ENCODE data around the gene MMP15.

Gene MMP15

DNA sequence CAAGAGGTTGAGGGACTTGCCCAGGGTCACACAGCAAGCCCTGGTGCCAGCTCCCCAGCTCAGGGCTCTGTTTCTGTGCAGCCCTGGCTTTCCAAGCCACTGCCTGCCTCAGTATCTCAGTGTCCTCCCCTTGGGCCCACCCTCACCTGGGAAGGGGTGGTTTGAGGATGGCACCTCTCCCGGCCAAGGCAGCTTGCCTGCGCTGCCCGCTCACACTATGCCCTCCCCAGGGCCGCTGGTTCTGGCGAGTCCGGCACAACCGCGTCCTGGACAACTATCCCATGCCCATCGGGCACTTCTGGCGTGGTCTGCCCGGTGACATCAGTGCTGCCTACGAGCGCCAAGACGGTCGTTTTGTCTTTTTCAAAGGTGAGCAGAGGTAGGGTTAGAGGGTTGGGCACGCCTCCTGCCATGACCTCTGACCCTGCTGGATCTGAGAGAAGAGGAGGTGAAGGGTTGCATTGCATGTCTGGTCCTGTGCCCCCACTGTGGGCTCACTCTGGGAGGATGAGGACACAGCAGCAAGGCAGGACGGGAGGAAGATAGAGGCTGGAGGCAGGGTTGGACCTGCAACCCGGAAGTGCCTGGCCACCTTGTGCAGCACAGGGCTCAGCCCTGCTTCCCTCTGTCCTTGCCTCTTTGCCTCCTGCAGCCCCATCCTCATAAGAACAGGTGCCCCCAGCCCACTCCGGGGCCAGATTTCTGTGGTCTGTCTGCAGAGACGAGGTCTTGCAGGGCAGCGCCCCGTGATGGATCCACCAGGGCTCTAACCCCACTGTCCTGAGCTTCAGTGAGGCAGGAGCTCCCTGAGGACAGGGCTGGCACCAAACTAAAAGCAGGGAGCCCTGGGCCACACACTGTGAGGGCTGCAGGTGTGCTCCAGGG, 16.7 kb downstream of the MMP15 start:
- H3K4me3 Mint-ChIP-seq, result no peak overlapping the region
- no peaks in the 10 kb centered on the region for H3K36me3 Mint-ChIP-seq
- H3K9me3 Mint-ChIP-seq, result no peaks in the 10 kb centered on the region
- no peaks in the 10 kb centered on the region for H3K27me3 Mint-ChIP-seq
- no peaks in the 10 kb centered on the region for H3K4me1 Mint-ChIP-seq
- DNase-seq, result no peak
- no peak for ATAC-seq (replicated peaks)
- no peak overlapping the region for H3K27ac Mint-ChIP-seq

DNA sequence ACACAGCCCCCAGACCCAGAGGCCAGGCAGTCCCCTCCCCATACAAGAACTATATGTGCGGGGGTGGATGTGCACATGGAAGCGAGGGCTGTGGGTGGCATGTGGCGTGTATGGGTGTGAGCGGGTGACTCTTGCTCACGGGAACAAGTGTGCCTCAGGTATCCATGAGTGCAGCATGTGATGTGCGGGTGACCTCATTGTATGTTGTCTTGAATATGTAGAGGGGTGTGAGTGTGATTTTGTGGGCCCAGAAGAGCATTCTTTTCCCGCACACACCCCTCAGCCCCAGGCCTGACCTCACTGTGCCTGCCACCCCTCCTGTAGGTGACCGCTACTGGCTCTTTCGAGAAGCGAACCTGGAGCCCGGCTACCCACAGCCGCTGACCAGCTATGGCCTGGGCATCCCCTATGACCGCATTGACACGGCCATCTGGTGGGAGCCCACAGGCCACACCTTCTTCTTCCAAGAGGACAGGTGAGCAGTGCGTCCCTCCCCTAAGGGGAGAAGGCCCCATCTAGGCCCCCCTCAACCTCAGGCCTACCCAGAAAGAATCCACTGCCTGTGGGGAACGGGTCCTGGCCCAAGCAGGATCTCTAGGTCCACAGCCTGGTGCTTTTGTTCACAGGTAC, 17.4 kb downstream of the MMP15 start:
- no peaks in the 10 kb centered on the region for H3K27me3 Mint-ChIP-seq
- no peaks in the 10 kb centered on the region for H3K4me1 Mint-ChIP-seq
- no peak for ATAC-seq (replicated peaks)
- no peaks in the 10 kb centered on the region for H3K36me3 Mint-ChIP-seq
- no peak overlapping the region for H3K27ac Mint-ChIP-seq
- H3K9me3 Mint-ChIP-seq, result no peaks in the 10 kb centered on the region
- H3K4me3 Mint-ChIP-seq, result no peak overlapping the region
- no peak for DNase-seq

DNA sequence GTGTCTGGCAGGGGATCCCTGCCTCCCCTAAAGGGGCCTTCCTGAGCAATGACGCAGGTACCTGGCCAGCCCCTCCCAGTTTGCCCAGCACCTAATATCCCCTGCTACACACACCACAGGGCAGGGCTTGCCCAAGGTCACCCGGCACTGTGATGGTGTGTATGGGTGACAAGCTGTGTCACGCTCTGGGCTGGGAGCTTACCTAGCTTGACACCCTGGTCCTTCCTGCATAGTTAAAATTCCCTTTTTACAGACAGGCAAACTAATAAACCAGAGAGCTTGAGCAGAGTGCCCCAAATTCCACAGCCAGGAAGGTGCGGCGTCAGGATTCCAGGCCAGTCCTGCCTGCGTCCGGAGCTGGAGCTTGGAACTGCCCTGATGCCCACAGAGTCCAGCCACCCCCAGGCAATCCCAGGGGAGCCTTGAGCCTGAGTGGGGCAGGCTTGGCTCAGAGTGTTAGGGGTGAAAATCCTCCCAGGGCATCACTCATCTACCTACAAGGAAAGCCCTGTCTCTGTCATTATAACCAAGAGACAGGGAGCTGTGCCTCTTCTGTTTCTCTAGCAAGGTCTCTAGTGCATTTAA, 18.1 kb downstream of the MMP15 start:
- H3K27me3 Mint-ChIP-seq, result no peaks in the 10 kb centered on the region
- DNase-seq, result no peak
- no peak overlapping the region for H3K27ac Mint-ChIP-seq
- no peaks in the 10 kb centered on the region for H3K9me3 Mint-ChIP-seq
- H3K4me3 Mint-ChIP-seq, result no peak overlapping the region
- H3K4me1 Mint-ChIP-seq, result no peaks in the 10 kb centered on the region
- no peaks in the 10 kb centered on the region for H3K36me3 Mint-ChIP-seq
- ATAC-seq (replicated peaks), result no peak

DNA sequence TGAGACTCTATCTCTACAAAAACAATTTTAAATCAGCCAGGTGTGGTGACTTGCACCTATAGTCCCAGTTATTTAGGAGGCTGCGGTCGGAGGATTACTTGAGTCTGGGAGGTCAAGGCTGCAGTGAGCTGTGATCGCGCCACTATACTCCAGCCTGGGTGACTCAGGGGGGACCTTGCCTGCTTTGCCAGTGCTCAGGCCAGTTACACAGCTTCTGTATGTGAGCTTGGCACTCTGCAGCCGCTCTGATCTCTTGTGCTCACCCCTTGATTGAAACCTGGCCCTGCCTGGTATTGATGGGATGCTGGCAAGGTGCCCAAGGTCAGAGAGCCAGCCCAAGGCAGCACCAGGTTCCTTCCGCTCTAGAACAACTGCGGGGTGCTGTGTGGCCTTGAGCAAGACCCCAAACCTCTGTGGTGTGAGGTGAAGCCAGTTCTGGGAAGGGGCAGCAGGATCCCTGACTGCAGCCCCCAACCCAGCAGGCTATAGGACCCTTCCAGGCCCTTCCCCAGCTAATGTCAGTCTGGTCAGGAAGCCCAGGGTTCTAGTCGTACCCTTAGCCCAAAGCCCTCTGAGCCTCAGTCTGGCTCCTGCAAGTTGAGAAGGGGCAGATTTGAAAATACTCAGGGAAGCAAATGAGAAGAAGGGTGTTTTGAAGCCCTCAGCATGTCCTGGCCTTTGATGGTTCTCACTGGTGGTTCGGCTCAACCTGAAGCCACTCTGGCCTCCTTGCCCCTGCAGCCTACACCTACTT, 18.9 kb downstream of the MMP15 start:
- no peaks in the 10 kb centered on the region for H3K36me3 Mint-ChIP-seq
- H3K9me3 Mint-ChIP-seq, result no peaks in the 10 kb centered on the region
- DNase-seq (no peak), ATAC-seq (replicated peaks) (no peak)
- no peak overlapping the region for H3K27ac Mint-ChIP-seq
- no peak overlapping the region for H3K4me3 Mint-ChIP-seq
- H3K27me3 Mint-ChIP-seq, result peaks cover 0 to 3% of the 10 kb centered on the region in 2 donors
- no peaks in the 10 kb centered on the region for H3K4me1 Mint-ChIP-seq

DNA sequence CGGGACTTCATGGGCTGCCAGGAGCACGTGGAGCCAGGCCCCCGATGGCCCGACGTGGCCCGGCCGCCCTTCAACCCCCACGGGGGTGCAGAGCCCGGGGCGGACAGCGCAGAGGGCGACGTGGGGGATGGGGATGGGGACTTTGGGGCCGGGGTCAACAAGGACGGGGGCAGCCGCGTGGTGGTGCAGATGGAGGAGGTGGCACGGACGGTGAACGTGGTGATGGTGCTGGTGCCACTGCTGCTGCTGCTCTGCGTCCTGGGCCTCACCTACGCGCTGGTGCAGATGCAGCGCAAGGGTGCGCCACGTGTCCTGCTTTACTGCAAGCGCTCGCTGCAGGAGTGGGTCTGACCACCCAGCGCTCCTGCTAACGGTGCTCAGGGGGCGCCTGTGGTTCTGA, 19.5 kb downstream of the MMP15 start:
- no peaks in the 10 kb centered on the region for H3K4me1 Mint-ChIP-seq
- H3K36me3 Mint-ChIP-seq, result no peaks in the 10 kb centered on the region
- H3K27ac Mint-ChIP-seq, result no peak overlapping the region
- H3K27me3 Mint-ChIP-seq, result peaks cover 0 to 4% of the 10 kb centered on the region in 2 donors
- no peaks in the 10 kb centered on the region for H3K9me3 Mint-ChIP-seq
- no peak overlapping the region for H3K4me3 Mint-ChIP-seq
- ATAC-seq (replicated peaks) (no peak), DNase-seq (no peak)

DNA sequence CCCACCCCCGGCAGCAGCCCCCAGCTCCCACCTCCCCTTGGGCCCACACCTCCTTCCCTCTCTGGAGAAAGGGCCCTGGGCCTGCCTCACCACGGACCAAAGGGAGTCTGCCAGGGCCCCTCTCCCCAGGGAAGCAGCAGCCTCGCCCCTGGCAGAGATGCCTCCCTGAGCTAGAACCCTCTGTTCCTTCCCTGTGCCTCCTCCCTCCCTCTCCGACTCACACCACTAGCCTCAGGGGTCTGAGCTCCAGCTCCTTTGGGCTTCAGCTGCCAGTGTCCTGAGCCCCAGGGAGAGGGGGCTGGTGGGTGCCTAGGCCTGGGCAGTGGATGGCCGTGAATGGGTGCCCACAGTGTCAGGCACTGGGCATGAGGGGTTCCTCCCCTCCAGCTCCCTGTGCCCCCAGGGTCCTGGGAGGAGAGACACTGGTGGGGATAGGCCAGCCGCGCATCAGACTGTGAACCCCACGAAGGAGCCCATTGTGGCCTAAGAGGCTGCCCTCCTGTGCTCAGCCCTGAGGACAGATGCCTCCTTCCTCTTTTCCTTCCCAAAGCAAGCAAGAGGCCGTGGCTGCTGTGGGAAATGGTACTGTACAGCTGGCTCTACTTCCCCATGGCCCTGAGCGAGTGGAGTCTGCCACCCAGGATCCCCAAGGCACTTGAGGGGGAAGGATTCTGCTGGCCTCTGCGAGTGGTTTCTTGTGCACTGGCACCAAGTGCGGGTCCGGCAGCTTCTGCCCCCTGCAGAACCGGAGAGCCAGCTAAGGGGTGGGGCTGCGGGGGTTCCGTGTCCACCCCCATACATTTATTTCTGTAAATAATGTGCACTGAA, 20.7 kb downstream of the MMP15 start:
- no peak for ATAC-seq (replicated peaks)
- DNase-seq, result no peak
- peaks cover 4 to 11% of the 10 kb centered on the region in 2 donors for H3K27me3 Mint-ChIP-seq

DNA sequence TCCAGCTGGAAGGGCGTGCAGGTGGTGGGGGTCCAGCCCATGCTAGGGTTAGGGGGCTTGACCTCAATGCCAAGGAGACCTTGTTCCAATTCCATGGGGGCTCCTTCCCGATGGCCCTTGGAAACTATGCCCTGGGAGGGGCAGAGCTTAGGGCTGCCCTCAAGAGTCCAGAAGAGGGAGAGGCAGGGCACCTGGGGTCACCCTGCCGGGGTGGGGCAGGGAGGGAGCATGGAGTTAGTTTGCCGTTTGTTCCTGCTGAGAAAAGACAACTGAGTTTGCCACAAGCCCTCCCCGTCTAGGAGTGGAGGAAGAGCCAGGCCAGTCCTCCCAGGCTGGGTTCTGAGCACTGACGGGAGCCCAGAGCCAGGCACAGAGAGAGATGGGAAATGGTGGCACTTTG, 21.4 kb downstream of the MMP15 start:
- H3K36me3 Mint-ChIP-seq, result no peaks in the 10 kb centered on the region
- DNase-seq, result no peak

More for the DNA sequence above, 20.7 kb downstream of the MMP15 start:
- Mint-ChIP-seq H3K4me1 (no peaks in the 10 kb centered on the region), H3K27ac (no peak overlapping the region), H3K4me3 (no peak overlapping the region), H3K36me3 (no peaks in the 10 kb centered on the region), H3K9me3 (peaks cover 0 to 3% of the 10 kb centered on the region in 2 donors)

DNA sequence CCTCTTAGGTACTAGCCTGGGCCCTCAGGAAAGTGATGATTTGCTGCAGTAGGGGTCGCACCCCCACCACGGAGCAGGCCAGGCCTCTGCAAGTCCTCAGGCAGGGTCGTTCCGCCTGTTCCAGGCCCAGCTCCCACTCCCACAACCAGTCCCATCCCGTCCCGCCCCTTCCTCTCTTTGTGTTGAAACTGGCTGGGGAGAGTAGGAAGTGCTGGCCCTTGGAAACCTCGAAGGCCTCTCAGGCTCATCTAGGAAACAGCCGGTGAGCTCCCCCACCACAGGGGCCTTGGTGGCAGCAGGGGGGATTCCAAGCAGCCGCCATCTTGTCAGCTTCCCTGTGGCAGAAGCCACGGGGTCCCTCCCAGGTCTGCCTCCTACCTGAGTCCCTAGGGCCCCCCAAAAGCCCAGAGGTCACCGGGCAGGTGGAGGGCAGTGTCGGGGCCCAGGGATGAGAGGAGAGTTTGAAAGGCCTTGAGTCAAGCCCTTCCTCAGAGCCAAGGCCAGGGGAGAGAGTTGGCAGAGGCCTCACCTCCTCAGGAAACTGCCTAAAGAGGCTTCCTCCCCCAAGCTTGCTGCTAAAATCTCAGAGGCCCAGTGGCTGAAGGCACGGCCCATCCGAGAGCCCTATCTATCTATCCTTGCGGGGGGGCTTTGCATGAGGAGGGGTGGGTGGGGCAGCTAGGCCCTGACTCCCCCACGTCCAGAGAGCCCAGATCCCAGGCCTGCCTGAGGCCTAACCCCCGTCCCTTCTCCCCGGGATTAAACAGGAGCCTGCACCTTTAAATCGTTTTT, 22.2 kb downstream of the MMP15 start:
- H3K4me3 Mint-ChIP-seq, result no peak overlapping the region
- DNase-seq, result no peak
- H3K27ac Mint-ChIP-seq, result no peak overlapping the region
- peaks cover 0 to 3% of the 10 kb centered on the region in 2 donors for H3K9me3 Mint-ChIP-seq
- ATAC-seq (replicated peaks), result no peak
- H3K4me1 Mint-ChIP-seq, result no peaks in the 10 kb centered on the region
- no peaks in the 10 kb centered on the region for H3K36me3 Mint-ChIP-seq
- H3K27me3 Mint-ChIP-seq, result peaks cover 7 to 12% of the 10 kb centered on the region in 2 donors

More for the DNA sequence above, 21.4 kb downstream of the MMP15 start:
- no peak for ATAC-seq (replicated peaks)
- peaks cover 7 to 12% of the 10 kb centered on the region in 2 donors for H3K27me3 Mint-ChIP-seq
- no peak overlapping the region for H3K4me3 Mint-ChIP-seq
- H3K4me1 Mint-ChIP-seq, result no peaks in the 10 kb centered on the region
- no peak overlapping the region for H3K27ac Mint-ChIP-seq
- peaks cover 0 to 3% of the 10 kb centered on the region in 2 donors for H3K9me3 Mint-ChIP-seq

DNA sequence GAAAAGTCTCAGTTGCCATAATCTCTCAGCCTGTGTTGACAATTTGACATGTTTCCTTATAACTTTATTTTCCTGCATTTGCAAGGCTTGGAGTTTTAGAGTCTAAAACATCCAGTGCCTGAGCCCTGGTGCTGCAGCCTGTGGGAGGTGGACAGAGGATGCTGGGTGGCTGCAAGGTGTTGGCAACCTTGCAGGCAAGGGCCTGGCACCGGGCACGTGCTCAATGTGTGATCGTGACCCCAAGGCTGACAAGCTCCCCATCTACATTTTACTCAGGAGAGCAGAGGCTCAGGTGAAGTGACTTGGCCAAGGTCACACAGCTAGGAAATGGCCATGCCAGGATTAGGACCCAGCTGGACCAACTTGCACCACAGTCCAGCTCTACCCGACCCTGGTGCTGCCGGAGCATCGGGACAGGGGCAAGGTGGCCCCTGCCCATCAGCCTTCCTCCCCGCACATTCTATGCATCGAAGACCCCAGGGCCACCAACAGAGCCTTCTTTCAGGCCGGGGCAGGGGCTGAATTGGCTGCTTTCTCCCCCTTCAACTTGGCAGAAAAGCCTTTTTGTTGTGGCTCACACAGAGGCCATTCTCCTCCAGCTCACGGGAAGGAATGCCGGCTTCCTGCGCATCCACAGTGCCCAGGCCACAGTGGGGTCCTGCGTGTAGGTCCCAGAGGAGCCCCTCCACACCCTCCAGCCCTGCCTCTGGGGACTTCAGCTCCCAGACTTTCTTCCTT, 23.1 kb downstream of the MMP15 start:
- no peaks in the 10 kb centered on the region for H3K36me3 Mint-ChIP-seq

DNA sequence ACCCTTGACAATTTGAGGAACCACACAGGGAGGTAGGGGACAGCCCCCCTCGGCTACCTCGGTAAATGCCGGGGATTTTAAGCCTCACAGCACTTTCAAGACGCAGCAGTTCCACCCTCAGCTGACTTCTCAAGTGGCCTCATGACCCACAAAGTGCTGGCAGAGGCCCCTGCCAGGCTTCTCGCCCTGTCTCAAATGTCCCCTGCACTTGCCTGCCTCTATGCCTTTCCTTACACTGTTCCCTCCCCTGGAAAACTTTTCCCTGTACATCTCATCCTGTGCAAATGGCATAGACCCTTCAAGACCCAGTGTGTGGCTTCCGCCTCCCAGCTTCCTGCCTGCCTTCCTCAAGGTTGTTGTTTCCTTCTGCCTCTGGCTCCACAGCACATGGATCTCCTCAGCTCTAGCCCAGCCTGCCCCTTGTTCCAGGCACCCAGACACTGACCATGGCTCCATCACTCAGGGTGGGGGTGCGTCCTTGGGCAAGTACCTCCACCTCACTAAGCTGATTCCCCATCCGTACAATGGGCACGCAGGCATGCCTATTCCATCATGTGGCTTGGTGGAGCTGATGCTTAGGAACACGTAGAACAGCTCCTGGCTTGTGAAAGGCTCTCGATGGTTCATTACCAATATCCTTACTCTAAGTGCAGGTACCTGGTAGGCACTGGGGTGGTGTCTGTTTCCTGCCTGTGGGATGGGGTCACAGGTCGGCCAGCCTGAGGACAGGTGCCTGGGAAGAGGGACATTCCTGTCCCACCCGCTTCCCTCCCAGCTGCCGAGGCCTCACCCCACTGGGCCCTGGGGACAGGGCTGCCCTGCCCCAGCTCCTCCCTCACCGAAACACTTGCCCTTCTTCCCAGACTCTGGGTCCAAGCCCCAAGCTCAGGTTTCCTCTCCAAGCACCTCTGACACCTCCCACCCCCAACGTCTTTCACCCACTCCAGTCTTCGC, 24.0 kb downstream of the MMP15 start:
- Mint-ChIP-seq H3K4me1 (no peaks in the 10 kb centered on the region), H3K4me3 (no peak overlapping the region), H3K27me3 (peaks cover 7 to 12% of the 10 kb centered on the region in 2 donors), H3K9me3 (peaks cover 0 to 3% of the 10 kb centered on the region in 2 donors), H3K27ac (no peak overlapping the region), H3K36me3 (no peaks in the 10 kb centered on the region)
- DNase-seq (no peak), ATAC-seq (replicated peaks) (no peak)

More for the DNA sequence above, 23.1 kb downstream of the MMP15 start:
- no peak for DNase-seq
- peaks cover 7 to 12% of the 10 kb centered on the region in 2 donors for H3K27me3 Mint-ChIP-seq
- no peak overlapping the region for H3K4me3 Mint-ChIP-seq
- ATAC-seq (replicated peaks), result no peak
- H3K9me3 Mint-ChIP-seq, result peaks cover 0 to 3% of the 10 kb centered on the region in 2 donors
- H3K27ac Mint-ChIP-seq, result no peak overlapping the region
- no peaks in the 10 kb centered on the region for H3K4me1 Mint-ChIP-seq

DNA sequence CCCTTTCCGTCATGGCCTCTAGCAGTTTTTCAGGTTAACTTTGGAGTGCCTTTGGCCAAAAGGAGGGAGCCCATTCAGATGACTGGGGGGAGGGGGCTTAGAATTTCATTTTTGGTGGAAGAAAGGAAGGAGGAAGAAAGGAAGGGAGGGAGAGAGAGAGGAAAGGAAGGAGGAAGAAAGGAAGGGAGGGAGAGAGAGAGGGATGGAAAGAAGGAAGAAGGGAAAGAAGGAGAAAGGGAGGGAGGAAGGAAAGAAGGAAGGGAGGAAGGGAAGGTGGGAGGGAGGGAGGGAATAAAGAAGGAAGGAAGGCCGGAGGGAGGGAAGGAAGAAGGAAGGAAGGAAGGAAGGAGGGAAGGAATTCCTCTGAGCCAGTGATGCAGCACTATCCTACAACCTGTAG, 25.7 kb downstream of the MMP15 start:
- ATAC-seq (replicated peaks), result no peak

More for the DNA sequence above, 25.7 kb downstream of the MMP15 start:
- no peaks in the 10 kb centered on the region for H3K4me1 Mint-ChIP-seq
- peaks cover 7 to 12% of the 10 kb centered on the region in 2 donors for H3K27me3 Mint-ChIP-seq
- no peaks in the 10 kb centered on the region for H3K36me3 Mint-ChIP-seq
- no peak for DNase-seq
- no peak overlapping the region for H3K27ac Mint-ChIP-seq
- no peak overlapping the region for H3K4me3 Mint-ChIP-seq
- peaks cover 0 to 3% of the 10 kb centered on the region in 2 donors for H3K9me3 Mint-ChIP-seq

All from stimulated activated naive B cell treated with anti-CD40 and anti-IgM and Interleukin-4, amounts not matched to agents 10 μg/mL and 1 μg/mL and 100 μg/mL, for 72 hours (primary cell).